BLaER1 (cell line): ENCODE measurements around the gene UBE2M.
A peak's percentile ranks its signal among the peaks of the same experiment; 100 is the strongest.
"Not testable (repeated sequence)": the region's sequence is repeated elsewhere in the genome, so short reads cannot be mapped to it uniquely, and the experiment has no call there.

ENCODE experiments used
- H3K27ac ChIP-seq: shearing (Covaris generic); formaldehyde crosslinking; 2 replicates; pipeline ENCODE4 v1.8.1; 2022
- H3K27me3 ChIP-seq: shearing (Covaris generic); formaldehyde crosslinking; 2 replicates; pipeline ENCODE4 v1.8.1; 2022
- H3K36me3 ChIP-seq: shearing (Covaris generic); formaldehyde crosslinking; 2 replicates; pipeline ENCODE4 v1.8.1; 2022
- H3K4me1 ChIP-seq: shearing (Covaris generic); formaldehyde crosslinking; 2 replicates; pipeline ENCODE4 v1.8.1; 2022
- H3K4me2 ChIP-seq: shearing (Covaris generic); formaldehyde crosslinking; 2 replicates; pipeline ENCODE4 v1.8.1; 2022
- H3K4me3 ChIP-seq: shearing (Covaris generic); formaldehyde crosslinking; 2 replicates; pipeline ENCODE4 v1.8.1; 2022
- H3K9ac ChIP-seq: shearing (Covaris generic); formaldehyde crosslinking; 2 replicates; pipeline ENCODE4 v1.8.1; 2022
- H3K9me3 ChIP-seq: shearing (Covaris generic); formaldehyde crosslinking; 2 replicates; pipeline ENCODE4 v1.8.1; 2022
- H4K20me1 ChIP-seq: shearing (Covaris generic); formaldehyde crosslinking; 2 replicates; pipeline ENCODE4 v1.8.1; 2022
- Cebpa-rat ChIP-seq: shearing (Covaris generic); IDR thresholded peaks from 2 replicates; pipeline ENCODE4 v1.8.1; 2022

UBE2M gene

DNA sequence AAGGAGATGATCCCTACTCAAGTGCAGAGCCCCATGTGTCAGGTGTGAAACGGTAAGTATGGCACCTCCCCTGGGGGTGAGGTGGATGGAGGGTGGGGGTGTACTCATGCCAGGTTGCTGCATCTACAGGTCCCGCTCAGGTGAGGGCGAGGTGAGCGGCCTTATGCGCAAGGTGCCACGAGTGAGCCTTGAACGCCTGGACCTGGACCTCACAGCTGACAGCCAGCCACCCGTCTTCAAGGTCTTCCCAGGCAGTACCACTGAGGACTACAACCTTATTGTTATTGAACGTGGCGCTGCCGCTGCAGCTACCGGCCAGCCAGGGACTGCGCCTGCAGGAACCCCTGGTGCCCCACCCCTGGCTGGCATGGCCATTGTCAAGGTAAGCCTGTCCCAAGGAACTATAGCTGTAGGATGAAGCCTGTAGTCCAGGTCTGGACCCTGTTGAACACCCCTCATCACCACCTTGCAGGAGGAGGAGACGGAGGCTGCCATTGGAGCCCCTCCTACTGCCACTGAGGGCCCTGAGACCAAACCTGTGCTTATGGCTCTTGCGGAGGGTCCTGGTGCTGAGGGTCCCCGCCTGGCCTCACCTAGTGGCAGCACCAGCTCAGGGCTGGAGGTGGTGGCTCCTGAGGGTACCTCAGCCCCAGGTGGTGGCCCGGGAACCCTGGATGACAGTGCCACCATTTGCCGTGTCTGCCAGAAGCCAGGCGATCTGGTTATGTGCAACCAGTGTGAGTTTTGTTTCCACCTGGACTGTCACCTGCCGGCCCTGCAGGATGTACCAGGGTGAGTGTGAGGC lies 9.3 kb downstream of the UBE2M start:
- Histone ChIP-seq H3K4me3 (no peak overlapping the region), H3K36me3 (peaks cover 86% of the 10 kb centered on the region), H3K27ac (no peak overlapping the region), H3K9me3 (no peaks in the 10 kb centered on the region), H3K27me3 (no peaks in the 10 kb centered on the region), H3K4me1 (peaks cover 48% of the 10 kb centered on the region), H3K4me2 (no peak overlapping the region), H3K9ac (no peak overlapping the region), H4K20me1 (peaks cover 97% of the 10 kb centered on the region)
- TF ChIP-seq Cebpa-rat: no peak

DNA sequence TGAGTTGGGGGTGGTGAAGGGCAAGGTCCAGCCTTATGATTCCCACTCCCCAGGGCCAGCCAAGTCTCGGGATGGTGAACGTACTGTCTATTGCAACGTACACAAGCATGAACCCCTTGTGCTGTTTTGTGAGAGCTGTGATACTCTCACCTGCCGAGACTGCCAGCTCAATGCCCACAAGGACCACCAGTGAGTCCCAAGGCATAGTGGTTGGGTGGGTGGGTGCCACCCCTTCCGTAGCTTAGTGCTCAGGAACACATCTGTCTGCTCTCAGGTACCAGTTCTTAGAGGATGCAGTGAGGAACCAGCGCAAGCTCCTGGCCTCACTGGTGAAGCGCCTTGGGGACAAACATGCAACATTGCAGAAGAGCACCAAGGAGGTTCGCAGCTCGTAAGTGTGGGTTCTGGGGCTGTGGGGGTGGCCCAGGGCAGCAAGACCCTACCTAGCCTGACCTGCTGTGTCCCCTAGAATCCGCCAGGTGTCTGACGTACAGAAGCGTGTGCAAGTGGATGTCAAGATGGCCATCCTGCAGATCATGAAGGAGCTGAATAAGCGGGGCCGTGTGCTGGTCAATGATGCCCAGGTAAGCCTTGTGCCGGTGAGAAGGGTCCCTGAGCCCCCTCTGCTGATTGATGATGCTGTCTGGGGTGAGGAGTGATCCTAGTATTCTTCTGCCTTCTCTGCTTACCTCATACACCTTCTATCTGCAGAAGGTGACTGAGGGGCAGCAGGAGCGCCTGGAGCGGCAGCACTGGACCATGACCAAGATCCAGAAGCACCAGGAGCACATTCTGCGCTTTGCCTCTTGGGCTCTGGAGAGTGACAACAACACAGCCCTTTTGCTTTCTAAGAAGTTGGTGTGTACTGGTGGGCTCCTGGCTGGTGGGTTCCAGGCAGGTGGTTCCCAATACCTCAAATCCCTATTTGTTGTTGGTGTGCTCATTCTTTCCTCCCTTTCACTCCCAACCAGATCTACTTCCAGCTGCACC lies 10.8 kb downstream of the UBE2M start:
- Histone ChIP-seq H3K4me2 (peak overlapping the region; percentile 30; the same call in 1 of the 2 replicates), H3K4me3 (no peak overlapping the region), H4K20me1 (peaks cover 83% of the 10 kb centered on the region), H3K9me3 (no peaks in the 10 kb centered on the region), H3K4me1 (peaks cover 48% of the 10 kb centered on the region), H3K27me3 (no peaks in the 10 kb centered on the region), H3K27ac (no peak overlapping the region), H3K36me3 (peaks cover 73% of the 10 kb centered on the region), H3K9ac (no peak overlapping the region)
- TF ChIP-seq Cebpa-rat: no peak

DNA sequence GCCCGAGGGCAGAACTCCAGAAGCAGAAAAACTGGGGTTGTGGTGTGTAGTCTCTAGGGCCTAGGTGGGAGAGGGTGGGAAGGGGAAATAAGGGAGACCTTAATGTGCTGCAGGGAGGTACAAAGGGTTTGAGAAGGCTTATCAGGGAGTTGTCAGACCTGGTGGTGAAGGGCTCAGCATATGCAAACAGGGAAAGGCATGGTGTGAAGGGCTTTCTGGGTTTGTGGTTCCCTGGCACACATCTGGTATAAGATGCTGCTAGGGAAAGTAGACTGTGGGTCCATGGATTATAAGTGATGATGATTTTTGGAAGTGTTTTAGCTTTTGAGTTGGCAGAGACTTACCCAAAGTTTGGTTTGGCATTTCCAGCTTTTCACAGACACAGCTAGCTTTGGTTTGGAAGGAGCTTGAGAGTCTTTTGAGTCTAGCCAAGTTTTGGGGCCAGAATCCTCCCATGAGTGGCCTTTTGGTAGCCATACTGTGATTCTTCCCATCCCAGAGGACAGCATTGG lies 12.3 kb downstream of the UBE2M start:
- Histone ChIP-seq H3K27ac (peak overlapping the region; percentile 98; the same call in 1 of the 2 replicates), H3K4me2 (peak overlapping the region; percentile 99), H3K4me1 (peaks cover 49% of the 10 kb centered on the region), H4K20me1 (peaks cover 68% of the 10 kb centered on the region), H3K9me3 (no peaks in the 10 kb centered on the region), H3K36me3 (peaks cover 58% of the 10 kb centered on the region), H3K4me3 (peak overlapping the region; percentile 100), H3K27me3 (no peaks in the 10 kb centered on the region), H3K9ac (peak overlapping the region; percentile 99)
- TF ChIP-seq Cebpa-rat: no peak

DNA sequence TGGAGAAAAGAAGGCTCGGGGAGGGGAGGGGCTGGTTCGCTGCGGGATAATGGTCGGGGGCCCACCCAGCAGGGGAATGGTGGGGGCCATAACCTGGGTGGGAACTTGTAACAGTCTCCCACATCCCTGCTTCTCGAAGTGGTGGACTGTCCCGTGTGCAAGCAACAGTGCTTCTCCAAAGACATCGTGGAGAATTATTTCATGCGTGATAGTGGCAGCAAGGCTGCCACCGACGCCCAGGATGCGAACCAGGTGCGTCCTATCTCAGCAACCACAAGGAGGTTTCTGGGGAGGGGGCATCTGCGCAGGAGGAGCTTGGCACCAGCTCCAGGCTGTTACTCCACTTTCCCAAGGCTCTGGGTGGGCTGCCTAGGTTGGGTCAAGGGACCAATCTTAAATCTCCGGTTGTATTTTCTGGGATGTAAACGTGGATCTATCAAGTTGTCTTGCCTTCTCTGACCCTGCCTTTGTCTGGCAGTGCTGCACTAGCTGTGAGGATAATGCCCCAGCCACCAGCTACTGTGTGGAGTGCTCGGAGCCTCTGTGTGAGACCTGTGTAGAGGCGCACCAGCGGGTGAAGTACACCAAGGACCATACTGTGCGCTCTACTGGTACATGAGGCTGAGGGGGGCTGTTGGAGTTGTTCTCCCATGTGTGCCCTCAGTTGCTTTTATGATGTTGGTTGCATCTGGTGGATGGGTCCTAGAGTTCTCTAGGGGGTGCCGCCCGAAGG lies 13.0 kb downstream of the UBE2M start:
- H3K4me3 ChIP-seq: peak overlapping the region; percentile 100
- H3K36me3 ChIP-seq: peaks cover 52% of the 10 kb centered on the region
- peak overlapping the region; percentile 99 for H3K9ac ChIP-seq
- H3K27ac ChIP-seq: peak overlapping the region; percentile 98
- H4K20me1 ChIP-seq: peaks cover 61% of the 10 kb centered on the region
- TF ChIP-seq Cebpa-rat: no peak
- peaks cover 49% of the 10 kb centered on the region for H3K4me1 ChIP-seq
- H3K4me2 ChIP-seq: peak overlapping the region; percentile 99
- no peaks in the 10 kb centered on the region for H3K9me3 ChIP-seq
- no peaks in the 10 kb centered on the region for H3K27me3 ChIP-seq

DNA sequence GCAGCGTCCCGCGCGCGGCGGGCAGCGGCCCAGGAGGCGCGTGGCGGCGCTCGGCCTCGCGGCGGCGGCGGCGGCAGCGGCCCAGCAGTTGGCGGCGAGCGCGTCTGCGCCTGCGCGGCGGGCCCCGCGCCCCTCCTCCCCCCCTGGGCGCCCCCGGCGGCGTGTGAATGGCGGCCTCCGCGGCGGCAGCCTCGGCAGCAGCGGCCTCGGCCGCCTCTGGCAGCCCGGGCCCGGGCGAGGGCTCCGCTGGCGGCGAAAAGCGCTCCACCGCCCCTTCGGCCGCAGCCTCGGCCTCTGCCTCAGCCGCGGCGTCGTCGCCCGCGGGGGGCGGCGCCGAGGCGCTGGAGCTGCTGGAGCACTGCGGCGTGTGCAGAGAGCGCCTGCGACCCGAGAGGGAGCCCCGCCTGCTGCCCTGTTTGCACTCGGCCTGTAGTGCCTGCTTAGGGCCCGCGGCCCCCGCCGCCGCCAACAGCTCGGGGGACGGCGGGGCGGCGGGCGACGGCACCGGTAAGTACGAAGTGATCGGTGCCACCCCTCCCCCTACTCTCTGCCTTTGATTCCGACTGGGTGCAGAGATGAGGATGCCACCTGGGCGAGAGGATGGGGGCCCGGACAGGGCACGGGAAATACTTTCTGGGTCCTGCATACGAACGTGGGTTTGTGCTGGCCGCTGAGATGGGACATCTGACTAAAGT lies 13.7 kb downstream of the UBE2M start:
- Histone ChIP-seq H3K27ac (peak overlapping the region; percentile 98), H4K20me1 (peaks cover 54% of the 10 kb centered on the region), H3K9ac (peak overlapping the region; percentile 99), H3K4me3 (peak overlapping the region; percentile 100), H3K9me3 (no peaks in the 10 kb centered on the region), H3K27me3 (no peaks in the 10 kb centered on the region), H3K36me3 (peaks cover 45% of the 10 kb centered on the region), H3K4me2 (peak overlapping the region; percentile 99), H3K4me1 (peaks cover 42% of the 10 kb centered on the region)
- TF ChIP-seq Cebpa-rat: no peak

DNA sequence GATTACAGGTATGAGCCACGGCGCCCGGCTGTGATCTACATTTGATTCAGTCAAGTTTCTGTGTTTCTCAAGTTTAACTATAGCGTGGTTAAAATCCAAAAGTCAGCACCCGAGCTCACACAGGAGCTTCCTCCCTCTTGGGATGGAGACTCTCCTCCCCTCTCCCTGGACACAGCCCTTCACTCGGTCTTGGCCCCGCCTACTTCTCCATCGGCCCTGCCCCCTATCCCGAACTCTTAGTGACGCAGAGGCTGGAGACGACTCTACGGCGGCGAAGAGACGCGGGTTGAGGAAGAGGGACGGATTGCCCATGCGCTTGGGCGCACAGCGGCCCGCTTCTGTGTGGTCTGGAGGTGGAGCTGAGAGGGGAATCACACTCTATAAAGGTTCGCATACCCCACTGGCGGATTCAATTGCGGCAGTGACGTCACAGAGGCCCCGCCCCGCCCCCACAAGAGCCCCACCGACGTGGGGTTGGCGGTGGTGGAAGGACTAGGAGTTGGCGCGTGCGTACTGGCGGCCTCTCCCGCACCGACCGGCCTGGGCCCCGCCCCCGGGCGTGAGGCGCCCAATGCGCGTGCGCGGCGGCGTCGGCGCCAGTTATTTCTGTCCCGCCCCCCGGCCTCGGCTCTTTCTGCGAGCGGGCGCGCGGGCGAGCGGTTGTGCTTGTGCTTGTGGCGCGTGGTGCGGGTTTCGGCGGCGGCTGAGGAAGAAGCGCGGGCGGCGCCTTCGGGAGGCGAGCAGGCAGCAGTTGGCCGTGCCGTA lies 14.4 kb downstream of the UBE2M start, which contains the start of gene TRIM28:
TSS of gene TRIM28 (plus strand) at position 239 of the 765 bp plus-strand sequence. CDS start 694 bp downstream, outside the sequence.
- Histone ChIP-seq H4K20me1 (peaks cover 47% of the 10 kb centered on the region), H3K36me3 (peaks cover 37% of the 10 kb centered on the region), H3K9ac (peak within 1 kb of the TSS; percentile 99), H3K9me3 (no peaks in the 10 kb centered on the region), H3K4me2 (peak within 1 kb of the TSS; percentile 99), H3K27me3 (no peaks in the 10 kb centered on the region), H3K27ac (peak within 1 kb of the TSS; percentile 98), H3K4me3 (peak within 1 kb of the TSS; percentile 100), H3K4me1 (peaks cover 42% of the 10 kb centered on the region)
- TF ChIP-seq Cebpa-rat: no peak

DNA sequence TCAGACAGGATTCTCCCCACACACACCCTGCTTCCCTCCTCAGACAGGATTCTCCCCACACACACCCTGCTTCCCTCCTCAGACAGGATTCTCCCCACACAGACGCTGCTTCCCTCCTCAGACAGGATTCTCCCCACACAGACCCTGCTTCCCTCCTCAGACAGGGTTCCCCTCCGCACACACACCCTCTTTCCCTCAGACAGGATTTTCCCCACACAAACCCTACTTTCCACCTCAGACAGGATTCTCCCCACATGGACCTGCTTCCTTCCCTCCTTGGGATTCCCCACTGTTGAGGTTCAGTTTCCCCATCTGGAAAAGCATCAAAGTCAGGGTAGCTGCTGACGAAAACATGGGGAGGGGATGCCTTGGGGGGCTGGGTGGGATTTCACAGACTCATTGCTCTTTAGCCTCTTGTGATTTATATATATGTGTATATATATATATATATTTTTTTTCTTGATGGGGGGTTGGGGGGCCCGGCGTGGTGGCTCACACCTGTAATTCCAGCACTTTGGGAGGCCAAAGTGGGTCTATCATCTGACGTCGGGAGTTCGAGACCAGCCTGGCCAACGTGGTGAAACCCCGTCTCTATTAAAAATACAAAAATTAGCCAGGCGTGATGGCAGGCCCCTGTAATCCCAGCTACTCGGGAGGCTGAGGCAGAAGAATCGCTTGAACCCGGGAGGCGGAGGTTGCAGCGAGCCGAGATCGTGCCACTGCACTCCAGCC lies 15.6 kb downstream of the UBE2M start:
- Histone ChIP-seq H3K27ac (0 out of 2 replicates have a peak overlapping the region, but pooled peaks have one; percentile 98), H3K36me3 (peaks cover 25% of the 10 kb centered on the region), H3K4me1 (peaks cover 51% of the 10 kb centered on the region), H4K20me1 (peaks cover 35% of the 10 kb centered on the region), H3K4me2 (peak overlapping the region; percentile 86)
- H3K9me3 ChIP-seq, H3K27me3 ChIP-seq, H3K4me3 ChIP-seq, H3K9ac ChIP-seq: not testable (repeated sequence)

DNA sequence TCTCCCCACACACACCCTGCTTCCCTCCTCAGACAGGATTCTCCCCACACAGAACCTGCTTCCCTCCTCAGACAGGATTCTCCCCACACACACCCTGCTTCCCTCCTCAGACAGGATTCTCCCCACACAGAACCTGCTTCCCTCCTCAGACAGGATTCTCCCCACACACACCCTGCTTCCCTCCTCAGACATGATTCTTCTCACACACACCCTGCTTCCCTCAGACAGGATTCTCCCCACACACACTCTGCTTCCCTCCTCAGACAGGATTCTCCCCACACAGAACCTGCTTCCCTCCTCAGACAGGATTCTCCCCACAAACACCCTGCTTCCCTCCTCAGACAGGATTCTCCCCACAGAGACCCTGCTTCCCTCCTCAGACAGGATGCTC lies 19.2 kb downstream of the UBE2M start:
- peaks cover 39% of the 10 kb centered on the region for H3K4me1 ChIP-seq
- not testable (repeated sequence) for H3K36me3 ChIP-seq, H3K27me3 ChIP-seq, H3K9me3 ChIP-seq, H4K20me1 ChIP-seq
- peak overlapping the region; percentile 94 for H3K27ac ChIP-seq
- peak overlapping the region; percentile 65; the same call in 1 of the 2 replicates for H3K4me3 ChIP-seq
- H3K4me2 ChIP-seq: peak overlapping the region; percentile 89
- H3K9ac ChIP-seq: peak overlapping the region; percentile 81
